ENCODE results near the gene ZBTB17. TPM values are rescaled to one million over a fixed set of nuclear protein-coding genes. Genes with fewer than 3 reads are reported as not detected.

The ZBTB17 gene
- total RNA-seq, 2 donors from 2014 or later, result 28.2 to 50.8 TPM

DNA sequence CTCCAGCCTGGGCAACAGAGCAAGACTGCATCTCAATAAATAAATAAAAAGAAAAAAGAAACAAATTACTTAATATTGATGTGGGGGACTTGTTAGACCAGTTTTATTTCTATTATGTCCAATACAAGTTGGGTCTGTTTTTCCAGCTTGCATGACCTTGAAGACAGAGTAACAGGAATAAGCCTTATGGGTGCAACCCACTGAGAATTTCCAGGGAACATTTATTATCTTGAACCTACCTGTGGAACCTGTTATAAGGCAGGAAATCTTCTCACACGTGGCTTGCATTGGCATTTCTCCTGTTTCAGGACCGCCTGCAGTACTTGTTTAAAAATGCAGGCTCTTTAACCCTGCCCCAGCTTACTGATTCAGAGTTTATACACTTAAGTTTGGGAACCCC, 64.0 kb downstream of the ZBTB17 start:
- DNase-seq (ENCODE audit: low spot score), result peak; percentile 26
- 47% methylated on average over 2 of the region's 2 CpGs for WGBS
- Histone ChIP-seq H3K27ac (no peak overlapping the region), H3K4me1 (replicated peaks) (peaks cover 3% of the 10 kb centered on the region), H3K36me3 (no peaks in the 10 kb centered on the region), H3K27me3 (replicated peaks; ENCODE audit: insufficient read depth) (no peaks in the 10 kb centered on the region), H3K9me3 (no peaks in the 10 kb centered on the region), H3K4me3 (no peak overlapping the region)
- intact Hi-C loops (cut with DNase I), result no loop called here
- peak; percentile 36 for TF ChIP-seq POLR2AphosphoS5 (IDR thresholded peaks at IDR 0.05)
- no peak for TF ChIP-seq POLR2A (IDR thresholded peaks at IDR 0.05)

GRCh38 chr1:15911141-15911540, 64.8 kb downstream of the ZBTB17 start:
- Histone ChIP-seq H3K27me3 (replicated peaks; ENCODE audit: insufficient read depth) (no peaks in the 10 kb centered on the region), H3K9me3 (no peaks in the 10 kb centered on the region), H3K4me1 (replicated peaks) (peaks cover 3% of the 10 kb centered on the region), H3K27ac (no peak overlapping the region), H3K36me3 (no peaks in the 10 kb centered on the region), H3K4me3 (no peak overlapping the region)
- no peak for DNase-seq (ENCODE audit: low spot score)
- TF ChIP-seq POLR2A (IDR thresholded peaks at IDR 0.05) (no peak), POLR2AphosphoS5 (IDR thresholded peaks at IDR 0.05) (no peak)
- TF ChIP-seq, protein P1, sequence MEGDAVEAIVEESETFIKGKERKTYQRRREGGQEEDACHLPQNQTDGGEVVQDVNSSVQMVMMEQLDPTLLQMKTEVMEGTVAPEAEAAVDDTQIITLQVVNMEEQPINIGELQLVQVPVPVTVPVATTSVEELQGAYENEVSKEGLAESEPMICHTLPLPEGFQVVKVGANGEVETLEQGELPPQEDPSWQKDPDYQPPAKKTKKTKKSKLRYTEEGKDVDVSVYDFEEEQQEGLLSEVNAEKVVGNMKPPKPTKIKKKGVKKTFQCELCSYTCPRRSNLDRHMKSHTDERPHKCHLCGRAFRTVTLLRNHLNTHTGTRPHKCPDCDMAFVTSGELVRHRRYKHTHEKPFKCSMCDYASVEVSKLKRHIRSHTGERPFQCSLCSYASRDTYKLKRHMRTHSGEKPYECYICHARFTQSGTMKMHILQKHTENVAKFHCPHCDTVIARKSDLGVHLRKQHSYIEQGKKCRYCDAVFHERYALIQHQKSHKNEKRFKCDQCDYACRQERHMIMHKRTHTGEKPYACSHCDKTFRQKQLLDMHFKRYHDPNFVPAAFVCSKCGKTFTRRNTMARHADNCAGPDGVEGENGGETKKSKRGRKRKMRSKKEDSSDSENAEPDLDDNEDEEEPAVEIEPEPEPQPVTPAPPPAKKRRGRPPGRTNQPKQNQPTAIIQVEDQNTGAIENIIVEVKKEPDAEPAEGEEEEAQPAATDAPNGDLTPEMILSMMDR (IDR thresholded peaks at IDR 0.05), result no peak
- intact Hi-C loops (cut with DNase I), result no loop called here
- 92% methylated on average over 1 of the region's 1 CpG for WGBS

- 97% methylated on average over 4 of the region's 4 CpGs for WGBS
- Histone ChIP-seq H3K36me3 (no peaks in the 10 kb centered on the region), H3K4me1 (replicated peaks) (peaks cover 3% of the 10 kb centered on the region), H3K9me3 (no peaks in the 10 kb centered on the region), H3K27ac (no peak overlapping the region), H3K27me3 (replicated peaks; ENCODE audit: insufficient read depth) (no peaks in the 10 kb centered on the region), H3K4me3 (no peak overlapping the region)
- no peak for TF ChIP-seq POLR2A (IDR thresholded peaks at IDR 0.05)
- TF ChIP-seq POLR2AphosphoS5 (IDR thresholded peaks at IDR 0.05), result no peak
- TF ChIP-seq, protein P1 (IDR thresholded peaks at IDR 0.05), result no peak
- DNase-seq (ENCODE audit: low spot score), result no peak
- intact Hi-C loops (cut with DNase I), result no loop called here
Observed at GRCh38 chr1:15908597-15908996, 67.3 kb downstream of the ZBTB17 start.

DNA sequence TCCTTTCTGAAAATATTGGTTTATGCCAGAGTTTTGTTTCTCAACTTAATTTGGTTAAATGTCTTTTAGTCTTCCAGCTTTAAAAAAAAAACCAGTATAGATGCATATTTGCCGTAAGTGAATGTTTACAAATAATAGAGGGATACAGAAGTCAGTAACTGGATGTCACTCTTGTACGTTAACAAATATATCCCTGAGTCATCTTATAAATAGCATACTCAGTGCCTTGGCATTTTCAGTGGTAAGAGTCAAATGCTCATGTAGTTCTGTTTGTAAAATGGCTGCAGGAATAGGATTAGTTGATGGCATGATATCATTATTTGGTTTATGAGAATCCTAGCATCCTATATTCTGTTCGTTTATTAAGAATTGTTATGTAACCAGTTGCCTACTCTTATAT, 73.0 kb downstream of the ZBTB17 start:
- Histone ChIP-seq H3K4me1 (replicated peaks) (no peaks in the 10 kb centered on the region), H3K27me3 (replicated peaks; ENCODE audit: insufficient read depth) (no peaks in the 10 kb centered on the region), H3K4me3 (no peak overlapping the region), H3K27ac (no peak overlapping the region), H3K9me3 (no peaks in the 10 kb centered on the region), H3K36me3 (no peaks in the 10 kb centered on the region)
- DNase-seq (ENCODE audit: low spot score), result no peak
- TF ChIP-seq POLR2A (IDR thresholded peaks at IDR 0.05), result no peak
- TF ChIP-seq, protein P1 (IDR thresholded peaks at IDR 0.05), result no peak
- TF ChIP-seq POLR2AphosphoS5 (IDR thresholded peaks at IDR 0.05), result no peak
- intact Hi-C loops (cut with DNase I), result no loop called here
- 67% methylated on average over 3 of the region's 3 CpGs for WGBS

- DNase-seq (ENCODE audit: low spot score), result no peak
- Histone ChIP-seq H3K27ac (no peak overlapping the region), H3K4me3 (no peak overlapping the region), H3K4me1 (replicated peaks) (no peaks in the 10 kb centered on the region), H3K27me3 (replicated peaks; ENCODE audit: insufficient read depth) (no peaks in the 10 kb centered on the region), H3K9me3 (no peaks in the 10 kb centered on the region), H3K36me3 (no peaks in the 10 kb centered on the region)
- intact Hi-C loops (cut with DNase I), result no loop called here
- no peak for TF ChIP-seq POLR2AphosphoS5 (IDR thresholded peaks at IDR 0.05)
- TF ChIP-seq POLR2A (IDR thresholded peaks at IDR 0.05), result no peak
- TF ChIP-seq, protein P1 (IDR thresholded peaks at IDR 0.05), result no peak
- WGBS, result 78% methylated on average over 8 of the region's 8 CpGs
Observed at GRCh38 chr1:15900662-15901279, 75.1 kb downstream of the ZBTB17 start.

Data from prostate gland (tissue), 2 donors.